GM21529 (cell line): Measurements from ENCODE around the gene SPRR1A.
"Not testable (repeated sequence)": the region's sequence is repeated elsewhere in the genome, so short reads cannot be mapped to it uniquely, and the experiment has no call there.

Experiments
- ATAC-seq: cut with Tn5 transposase; IDR thresholded peaks from one replicate; pipeline ENCODE4 v1.9.1; 2021; ENCODE audit not compliant: unreplicated experiment

SPRR1A gene

DNA sequence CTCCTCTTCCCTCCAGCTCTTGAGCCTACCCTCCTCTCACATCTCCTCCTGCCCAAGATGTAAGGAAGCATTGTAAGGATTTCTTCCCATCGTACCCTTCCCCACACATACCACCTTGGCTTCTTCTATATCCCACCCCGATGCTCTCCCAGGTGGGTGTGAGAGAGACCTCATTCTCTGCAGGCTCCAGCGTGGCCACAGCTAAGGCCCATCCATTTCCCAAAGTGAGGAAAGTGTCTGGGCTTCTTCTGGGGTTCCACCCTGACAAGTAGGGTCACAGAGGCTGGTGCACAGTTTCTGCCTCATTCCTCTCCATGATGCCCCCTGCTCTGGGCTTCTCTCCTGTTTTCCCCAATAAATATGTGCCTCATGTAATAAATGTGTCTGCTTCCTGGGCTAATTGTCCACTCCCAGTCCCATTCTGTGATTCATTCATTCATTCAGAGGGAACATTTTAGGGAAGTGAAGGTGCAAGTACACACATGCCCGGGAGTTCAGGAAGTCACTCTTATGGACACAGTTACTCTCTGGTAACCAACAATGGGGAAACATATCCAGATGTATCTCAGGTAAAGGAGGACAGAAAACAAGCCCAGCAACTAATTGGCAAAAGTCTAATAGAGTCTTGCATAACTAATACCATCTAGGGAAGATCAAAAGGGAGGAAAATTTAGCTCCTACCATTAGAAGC, 11.5 kb upstream of the SPRR1A start:
- ATAC-seq: no peak

DNA sequence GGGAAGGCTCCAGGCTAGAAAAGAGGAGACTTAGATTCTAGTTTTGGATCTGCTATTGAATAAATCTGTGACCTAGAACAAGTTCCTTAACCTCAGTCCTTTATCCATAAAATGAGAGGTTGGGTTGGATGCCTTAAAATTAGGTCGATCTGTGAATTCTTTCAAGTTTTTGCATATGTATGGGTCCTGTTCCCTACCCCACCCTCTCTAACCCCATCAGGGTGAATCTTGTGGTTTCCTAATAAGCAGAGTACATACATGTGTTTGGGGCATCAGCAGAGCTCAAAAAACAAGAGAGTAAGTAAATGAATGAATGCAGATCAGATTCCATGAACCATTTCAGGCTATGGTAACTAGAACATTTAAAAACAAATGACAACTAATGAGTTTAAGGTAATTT, 7.2 kb upstream of the SPRR1A start:
- no peak for ATAC-seq

DNA sequence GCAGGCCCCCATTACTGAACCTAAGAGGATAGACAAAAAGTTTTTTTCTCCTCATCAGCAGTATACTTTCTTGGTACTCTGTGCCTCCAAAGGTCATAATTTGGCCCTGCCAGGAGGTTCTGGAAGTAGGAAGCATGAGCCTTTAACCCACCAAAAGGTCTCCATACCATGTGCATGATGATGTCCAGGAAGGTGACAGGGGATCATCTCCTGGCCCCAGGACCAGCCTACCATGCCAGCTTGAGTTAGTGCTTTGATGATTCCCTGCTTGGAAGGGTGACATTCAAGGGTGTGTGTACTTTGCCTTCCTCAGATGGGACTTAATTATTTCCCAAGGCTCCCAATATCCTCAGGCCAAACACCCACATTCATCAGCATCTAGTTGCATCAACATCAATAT, 6.3 kb upstream of the SPRR1A start:
- no peak for ATAC-seq

DNA sequence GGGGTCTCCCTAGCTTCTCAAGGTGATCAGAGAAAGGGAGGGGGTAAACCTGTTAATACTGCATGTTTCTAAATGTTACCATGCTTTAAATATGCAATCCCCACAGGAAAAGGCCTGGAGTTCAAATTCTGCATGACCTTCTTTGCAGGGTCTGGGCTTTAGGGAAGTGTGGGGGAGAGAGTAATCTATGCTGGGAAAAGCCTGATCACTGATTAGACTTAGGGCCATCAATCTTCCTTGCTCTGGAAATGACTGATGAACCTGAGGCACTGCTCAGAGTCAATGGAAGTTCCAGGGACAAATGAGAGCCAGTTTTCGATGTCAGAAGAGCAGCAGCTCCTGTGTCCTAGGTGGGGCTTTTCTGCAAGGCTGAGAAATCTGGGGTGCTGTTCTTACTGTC, 3.2 kb upstream of the SPRR1A start:
- no peak for ATAC-seq

DNA sequence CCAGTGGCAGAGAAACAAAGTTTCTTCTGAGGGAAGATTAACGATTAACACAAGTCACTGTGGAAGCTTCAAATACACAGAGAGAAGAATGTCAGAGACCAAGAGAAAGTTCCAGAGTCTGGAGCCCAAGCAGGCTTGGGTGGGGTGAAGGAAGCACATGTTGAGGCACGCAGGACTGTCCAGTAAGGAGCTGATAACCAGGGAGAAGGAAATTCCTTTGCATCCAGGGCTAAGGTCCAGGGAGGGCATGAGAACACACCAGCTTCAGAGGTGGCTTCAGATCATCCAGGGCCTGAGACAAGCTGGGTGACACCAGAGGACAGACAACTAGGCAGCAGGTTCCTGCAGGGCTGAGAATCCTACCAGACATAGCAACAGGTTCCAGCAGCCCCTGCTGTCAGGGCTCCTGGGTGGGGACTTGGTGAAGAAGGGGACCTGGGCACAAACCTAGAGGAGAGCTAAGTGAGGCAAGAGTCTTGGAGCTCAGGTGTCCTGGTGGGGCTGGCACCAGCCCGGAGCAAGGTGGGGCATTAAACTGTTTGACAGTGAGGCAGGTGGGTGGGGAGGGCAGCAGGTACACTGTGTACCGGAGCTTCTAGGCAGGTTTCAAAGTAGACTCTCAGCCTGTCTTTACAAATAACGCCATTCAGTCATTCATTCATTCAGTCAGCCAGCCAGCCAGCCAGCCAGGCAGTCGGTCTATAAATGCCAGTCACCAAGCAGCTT, 2.6 kb upstream of the SPRR1A start:
- no peak for ATAC-seq

DNA sequence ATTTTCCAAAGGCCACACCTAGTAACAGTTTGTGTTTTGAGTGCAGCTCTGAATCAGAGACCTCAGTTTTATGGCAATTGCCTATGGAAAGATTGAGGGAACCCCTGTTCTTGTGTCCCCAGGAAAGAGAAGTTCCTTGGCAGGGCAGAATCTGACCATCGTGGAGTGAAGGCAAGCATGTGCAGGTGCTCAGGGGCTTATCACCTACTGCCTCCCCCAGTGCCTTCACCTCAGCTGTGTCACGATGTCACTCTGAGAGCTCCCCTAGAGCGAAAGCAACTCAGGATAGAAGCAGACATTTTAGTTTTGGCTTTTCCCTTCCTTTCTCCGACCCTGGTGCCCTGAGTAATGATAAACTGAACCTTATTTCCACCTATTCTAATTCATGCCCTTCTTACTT, 1.8 kb upstream of the SPRR1A start:
- no peak for ATAC-seq

DNA sequence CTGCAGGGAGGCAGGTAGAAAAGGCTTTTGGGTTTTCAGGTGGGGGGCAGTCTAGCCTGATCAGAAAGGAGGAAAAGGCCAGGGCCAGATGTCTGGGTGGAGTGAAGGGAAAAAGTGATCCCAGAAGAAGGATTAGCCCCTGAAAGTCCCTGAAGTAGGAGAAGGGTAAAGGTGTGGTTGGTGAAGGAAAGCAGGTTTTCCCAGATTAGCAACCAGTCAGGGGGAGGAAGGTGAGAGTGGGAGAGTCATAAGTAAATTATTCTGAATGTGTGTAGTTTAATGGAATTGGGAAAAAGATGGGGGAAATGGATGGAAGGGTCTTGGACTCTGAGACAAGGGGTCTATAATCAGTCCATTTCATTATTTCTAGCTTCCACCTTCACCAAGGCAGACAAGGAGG, 647 bp upstream of the SPRR1A start:
- no peak for ATAC-seq

DNA sequence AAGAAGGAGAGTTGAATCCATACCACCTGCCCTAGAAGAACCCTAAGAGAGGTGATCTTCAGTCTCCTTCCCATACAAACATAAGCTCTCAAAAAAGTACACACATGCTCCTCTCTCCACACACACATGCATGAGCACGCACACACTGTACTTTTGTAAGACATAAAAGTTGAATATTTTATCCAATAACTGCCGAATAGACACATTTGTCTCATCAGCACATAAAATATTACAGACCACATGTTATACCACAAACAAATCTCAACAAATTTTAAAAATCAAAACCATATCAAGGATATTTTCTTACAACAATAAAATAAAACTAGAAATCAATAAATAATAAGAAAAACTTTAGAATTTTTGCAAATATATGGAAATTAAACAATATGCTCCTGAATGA, 2.7 kb downstream of the SPRR1A start:
- no peak for ATAC-seq

DNA sequence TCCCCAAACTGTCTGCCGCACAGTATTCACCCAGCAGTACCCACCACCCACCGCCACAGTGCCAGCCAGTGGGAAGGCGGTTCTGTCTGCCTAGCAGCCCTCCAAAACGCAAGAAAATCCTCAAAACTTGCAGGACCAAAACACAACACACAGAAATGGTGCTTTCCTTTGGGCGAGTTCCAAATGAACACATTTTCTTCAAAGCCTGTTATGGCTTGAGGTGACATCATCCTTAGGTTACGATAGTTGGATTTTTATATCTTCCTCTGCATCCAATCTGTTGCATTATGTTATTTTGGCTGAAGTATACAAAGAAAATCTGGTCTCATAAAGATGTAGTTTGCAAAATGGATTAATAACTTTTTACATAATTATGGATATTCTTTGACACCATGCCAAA, 9.3 kb downstream of the SPRR1A start:
- no peak for ATAC-seq

DNA sequence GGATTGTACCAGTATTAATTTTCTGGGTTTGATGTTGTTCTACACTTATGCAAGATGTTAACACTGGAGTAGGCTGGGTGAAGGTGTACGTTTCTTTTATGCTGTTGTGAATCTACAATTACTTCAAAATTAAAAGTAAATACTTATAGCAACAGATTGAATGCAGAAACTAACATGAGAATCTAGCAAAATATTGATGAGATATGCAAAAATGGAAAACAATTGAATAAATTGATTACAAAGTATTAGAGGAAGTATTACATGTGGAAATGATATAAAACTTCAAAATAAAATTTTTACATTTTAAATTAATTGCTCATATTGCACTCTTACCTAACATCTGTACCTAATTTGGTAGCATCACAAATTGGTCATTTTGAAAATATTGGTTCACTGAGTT, 12.0 kb downstream of the SPRR1A start:
- ATAC-seq: no peak

DNA sequence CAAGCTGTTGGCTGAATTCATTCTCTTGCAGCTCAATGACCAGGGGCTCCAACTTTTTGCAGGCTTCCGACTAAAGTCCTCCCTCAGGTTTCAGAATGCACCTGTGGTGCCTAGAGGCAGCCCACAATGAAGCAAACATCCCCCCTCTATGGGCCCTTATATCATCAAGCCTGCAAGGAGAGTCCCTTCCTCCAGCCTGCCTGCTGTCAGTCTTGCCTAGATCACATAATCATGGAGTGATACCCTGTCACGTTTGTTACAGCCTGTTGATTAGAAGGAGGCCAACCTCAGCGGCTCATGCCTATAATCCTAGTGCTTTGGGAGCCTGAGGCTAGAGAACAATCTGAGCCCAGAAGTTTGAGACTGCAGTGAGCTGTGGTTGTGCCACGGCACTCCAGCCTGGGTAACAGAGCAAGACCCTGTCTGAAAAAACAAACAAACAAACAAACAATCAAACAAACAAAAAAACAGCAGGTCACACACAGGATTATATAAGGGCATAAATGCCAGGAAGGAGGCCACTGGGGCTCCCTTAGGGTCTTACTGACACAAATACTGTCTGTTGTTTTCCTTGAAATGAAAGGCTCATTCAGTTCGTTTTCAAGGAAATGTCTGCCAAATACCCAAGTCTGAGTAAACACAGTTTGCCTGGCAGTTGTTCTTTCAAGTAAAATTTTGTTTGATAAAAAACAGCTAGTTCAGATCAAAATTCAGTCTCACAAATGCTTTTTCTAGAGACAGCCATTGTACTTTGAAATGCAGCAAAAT, 12.9 kb downstream of the SPRR1A start:
- ATAC-seq: no peak

DNA sequence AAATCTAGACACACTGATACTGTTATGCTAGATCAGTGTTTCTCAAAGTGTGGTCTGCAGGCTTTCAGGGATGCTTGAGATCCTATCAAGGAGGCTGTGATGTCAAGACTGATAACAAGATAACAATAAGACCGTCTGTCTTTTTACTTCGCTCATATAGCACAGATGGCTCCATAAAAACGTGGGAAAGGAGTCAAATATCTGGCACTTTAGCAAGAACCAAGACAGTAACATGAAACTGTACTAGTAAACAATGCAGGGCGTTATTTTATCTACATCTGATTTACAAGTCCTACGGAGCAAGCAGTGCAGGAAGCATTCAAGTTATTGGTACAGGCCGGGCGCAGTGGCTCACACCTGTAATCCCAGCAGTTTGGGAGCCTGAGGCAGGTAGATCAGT, 14.0 kb downstream of the SPRR1A start:
- ATAC-seq: no peak

DNA sequence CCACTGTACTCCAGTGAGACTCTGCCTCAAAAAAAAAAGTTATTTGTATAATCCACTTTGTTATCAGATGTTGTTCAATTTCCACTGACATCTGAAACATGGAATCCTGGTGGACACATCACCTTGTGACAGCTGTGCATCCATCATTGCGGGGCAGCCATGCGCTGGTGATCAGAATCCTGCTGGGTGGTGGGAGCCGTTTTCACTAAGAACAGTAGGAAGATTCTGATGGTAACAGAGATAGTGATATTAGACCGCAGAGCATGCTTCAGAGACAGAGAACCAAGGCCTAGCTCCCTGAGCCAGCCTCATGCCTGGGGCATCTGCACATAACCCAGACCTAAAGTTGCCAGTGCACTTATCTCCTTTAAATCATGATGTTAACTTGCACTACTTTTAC, 14.6 kb downstream of the SPRR1A start:
- no peak for ATAC-seq

DNA sequence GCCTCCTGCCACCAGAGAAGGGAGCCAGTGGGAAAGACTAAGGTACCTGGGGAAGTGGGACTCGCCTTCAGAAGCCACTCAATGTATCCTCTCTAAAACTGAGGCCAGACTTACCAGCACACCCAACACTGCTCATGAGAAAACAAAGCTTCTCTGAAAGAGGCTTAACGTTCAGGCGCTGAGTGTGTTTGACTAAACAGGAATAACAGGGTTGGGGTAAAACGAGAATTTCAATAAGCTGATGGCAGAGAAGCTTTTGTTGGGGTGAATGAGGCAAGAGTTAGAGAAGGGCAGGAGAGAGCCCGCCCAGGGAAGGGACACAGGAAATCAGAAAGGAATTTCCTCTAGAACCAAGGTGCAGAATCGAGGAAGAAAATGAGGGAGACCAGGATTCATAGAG, 15.9 kb downstream of the SPRR1A start:
- no peak for ATAC-seq

DNA sequence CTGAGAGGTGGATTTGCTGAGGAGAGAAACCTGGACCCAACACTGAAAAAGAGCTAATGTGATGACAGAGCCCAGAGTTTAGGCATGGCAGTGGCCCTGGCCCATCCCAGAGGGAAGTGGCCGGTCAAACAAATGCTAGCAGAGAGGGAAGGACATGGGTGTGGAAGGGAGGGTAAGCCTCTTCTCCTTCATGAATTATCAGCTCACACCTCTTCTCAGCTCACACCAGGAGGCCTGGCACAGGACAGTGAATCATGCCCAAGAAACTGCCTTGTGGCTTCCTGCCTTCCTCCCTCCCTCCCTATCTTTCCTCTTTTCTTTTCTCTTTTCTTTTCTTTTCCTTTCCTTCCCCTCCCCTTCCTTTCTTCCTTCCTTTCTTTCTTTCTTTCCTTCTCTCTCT, 16.4 kb downstream of the SPRR1A start:
- ATAC-seq: no peak

DNA sequence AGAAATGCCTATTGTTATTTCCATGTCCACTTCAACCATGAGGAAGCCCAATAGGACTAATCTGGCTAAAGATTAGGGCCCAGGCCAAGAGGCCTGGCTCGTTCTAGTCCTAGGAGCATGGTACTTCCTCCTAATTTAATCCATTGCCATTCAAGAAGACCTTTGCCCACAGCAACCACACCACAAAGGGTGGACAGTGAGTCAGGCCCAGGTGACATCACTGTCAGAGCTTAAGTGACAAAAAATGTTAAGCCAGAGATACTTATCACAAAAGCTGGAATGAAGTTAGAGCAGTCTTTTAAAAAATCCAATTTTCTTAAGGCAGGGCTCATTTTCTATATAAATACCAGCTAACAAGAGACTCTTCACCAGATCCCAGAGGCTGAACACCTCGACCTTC, 17.5 kb downstream of the SPRR1A start, which contains the start of gene SPRR3:
Gene SPRR3 (plus strand): TSS at position 368 of the 400 bp plus-strand sequence. CDS start 1,272 bp downstream, outside the sequence.
- ATAC-seq: no peak

DNA sequence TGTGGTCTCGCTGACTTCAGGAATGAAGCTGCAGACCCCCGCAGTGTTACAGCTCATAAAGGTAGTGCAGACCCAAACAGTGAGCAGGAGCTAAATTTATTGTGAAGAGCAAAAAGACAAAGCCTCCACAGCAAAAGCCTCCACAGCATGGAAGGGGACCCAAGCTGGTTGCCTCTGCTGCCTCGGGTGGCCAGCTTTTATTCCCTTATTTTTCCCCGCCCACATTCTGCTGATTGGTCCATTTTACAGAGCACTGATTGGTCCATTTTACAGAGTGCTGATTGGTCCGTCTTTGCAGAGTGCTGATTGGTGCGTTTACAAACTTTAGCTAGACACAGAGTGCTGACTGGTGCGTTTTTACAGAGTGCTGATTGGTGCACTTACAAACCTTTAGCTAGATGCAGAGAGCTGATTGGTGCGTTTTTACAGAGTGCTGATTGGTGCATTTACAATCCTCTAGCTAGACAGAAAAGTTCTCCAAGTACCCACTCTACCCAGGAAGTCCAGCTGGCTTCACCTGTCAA, 27.4 kb downstream of the SPRR1A start:
- ATAC-seq: not testable (repeated sequence)

DNA sequence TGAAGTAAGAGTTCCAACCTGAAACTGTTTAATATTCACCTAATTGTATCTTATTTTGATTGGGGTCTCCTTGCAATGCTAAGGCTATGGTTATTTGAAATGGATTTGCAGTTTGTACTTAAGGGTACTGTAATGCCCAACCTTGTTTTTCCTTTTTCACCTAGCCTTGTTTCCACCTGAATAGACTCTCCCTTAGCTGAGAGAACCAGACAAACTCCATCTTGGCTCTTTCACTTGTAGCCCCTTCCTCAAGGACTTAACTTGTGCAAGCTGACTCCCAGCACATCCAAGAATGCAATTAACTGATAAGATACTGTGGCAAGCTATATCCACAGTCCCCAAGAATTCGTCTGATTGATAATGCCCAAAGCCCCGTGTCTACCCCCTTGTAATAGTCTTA, 37.9 kb downstream of the SPRR1A start:
- not testable (repeated sequence) for ATAC-seq

DNA sequence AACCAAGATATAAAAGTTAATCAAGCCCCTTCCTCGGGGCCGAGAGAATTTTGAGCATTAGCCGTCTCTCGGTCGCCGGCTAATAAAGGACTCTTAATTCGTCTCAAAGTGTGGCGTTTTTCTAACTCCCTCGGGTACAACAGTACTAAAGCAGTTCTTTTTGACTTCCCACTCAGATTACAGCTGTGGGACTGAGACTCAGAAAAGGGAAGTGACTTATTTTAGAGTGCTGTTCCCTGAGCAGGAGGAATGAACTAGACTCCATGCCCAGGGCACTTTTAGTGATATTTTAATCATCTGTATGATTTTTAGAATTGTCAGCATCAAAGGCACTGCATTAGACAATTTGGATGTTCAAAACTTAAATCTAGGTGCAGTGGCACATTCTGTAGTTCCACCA, 38.5 kb downstream of the SPRR1A start:
- ATAC-seq: not testable (repeated sequence)

DNA sequence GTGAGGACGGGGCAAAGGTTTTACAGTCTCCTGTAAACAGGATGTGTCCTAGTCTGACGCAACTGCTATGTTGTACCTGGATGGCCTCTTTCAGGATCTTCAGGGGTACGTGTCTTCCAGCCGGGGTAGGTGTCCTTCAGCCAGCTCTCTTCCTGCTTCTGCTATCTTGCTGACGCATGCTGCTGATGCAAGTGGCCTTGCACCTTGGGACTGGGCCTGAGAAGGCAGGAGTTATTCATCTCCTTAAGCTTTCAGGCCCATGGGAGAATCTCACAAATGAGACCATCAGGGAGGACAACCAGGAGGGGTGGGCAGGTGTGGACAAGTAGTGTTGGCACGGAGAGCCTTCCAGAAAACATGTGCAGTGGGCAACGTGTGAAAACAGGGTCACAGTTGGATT, 39.2 kb downstream of the SPRR1A start:
- no peak for ATAC-seq

DNA sequence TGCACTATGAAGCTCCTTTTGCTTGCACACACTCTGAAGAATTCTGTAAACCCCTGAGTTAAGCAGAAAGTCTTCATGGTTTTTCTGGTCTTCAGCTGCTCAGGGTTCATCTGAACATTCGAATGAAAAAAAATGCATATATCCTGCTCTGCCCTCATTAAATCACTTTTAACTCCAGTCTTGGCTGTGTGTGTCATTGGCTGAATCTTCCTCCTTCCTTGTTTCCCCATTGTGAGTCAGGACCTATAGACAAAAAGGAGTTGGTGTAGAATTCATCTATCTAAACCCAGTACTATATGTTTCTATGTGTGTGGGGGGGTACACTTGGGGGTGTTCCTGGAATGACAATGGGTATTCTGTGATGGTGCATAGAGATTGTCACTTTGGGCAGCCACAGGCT, 40.5 kb downstream of the SPRR1A start:
- no peak for ATAC-seq

DNA sequence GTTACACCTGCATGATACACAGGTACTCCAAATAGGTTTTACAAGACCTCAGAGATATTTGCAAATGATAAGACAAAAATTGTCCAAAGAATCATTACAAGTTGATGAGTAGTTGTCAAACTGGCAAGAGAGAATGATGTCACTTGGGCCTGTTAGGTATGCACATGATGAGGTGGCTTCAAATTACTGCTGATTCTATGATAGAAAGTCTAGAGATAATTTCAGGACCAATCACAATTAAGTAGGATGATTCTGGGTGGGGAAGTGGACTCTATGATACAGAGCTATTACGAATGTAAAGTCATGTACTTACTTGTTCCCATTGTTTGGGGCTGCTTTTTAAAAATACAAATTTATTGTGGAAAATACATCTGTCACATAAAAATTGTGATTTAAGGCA, 41.9 kb downstream of the SPRR1A start:
- ATAC-seq: no peak
